HepG2 (cell line): ENCODE measurements around the gene PTPRM. TPM values are rescaled to one million over a fixed set of nuclear protein-coding genes. Genes with fewer than 3 reads are reported as not detected.

Experiments
- CREB1 ChIP-seq, 2 experiments: fragments of 450-650 bp in 1 of 2; IDR thresholded peaks; 2 replicates each; pipeline ENCODE4 v1.6.1; 2016 to 2017; ENCODE audit warnings: control low read depth in 1 of 2, mild to moderate bottlenecking in 1 of 2, missing compliant biosample characterization in 1 of 2, missing genetic modification characterization in 1 of 2
- RBFOX2 ChIP-seq: fragments of 200-400 bp; formaldehyde crosslinking; IDR thresholded peaks from 2 replicates; pipeline ENCODE4 v1.6.1; 2017; ENCODE audit warnings: low read depth, mild to moderate bottlenecking, low read length
- SMAD1 ChIP-seq: sonication (generic); formaldehyde crosslinking; IDR thresholded peaks from 2 replicates; pipeline ENCODE4 v1.4.0; 2020; ENCODE audit warnings: missing genetic modification reagents, low read depth, mild to moderate bottlenecking, borderline replicate concordance
- SNRNP70 ChIP-seq: fragments of 200-400 bp; formaldehyde crosslinking; IDR thresholded peaks from 2 replicates; pipeline ENCODE4 v1.6.1; 2017; ENCODE audit warnings: mild to moderate bottlenecking, low read depth, low read length, moderate library complexity
- SOX6 ChIP-seq, 2 experiments: fragments of 450-650 bp in 1 of 2; sonication (generic) in 1 of 2; formaldehyde crosslinking in 1 of 2; IDR thresholded peaks; 2 replicates each; pipeline versions ENCODE4 v1.4.0 to v1.6.1; 2017 to 2020; ENCODE audit warnings: antibody characterized with exemption in 1 of 2, mild to moderate bottlenecking in 1 of 2, missing genetic modification reagents in 1 of 2
- SPEN ChIP-seq: sonication (generic); formaldehyde crosslinking; IDR thresholded peaks from 2 replicates; pipeline ENCODE4 v1.5.1; 2020; ENCODE audit warnings: low read depth, mild to moderate bottlenecking, missing genetic modification reagents
- SRY ChIP-seq: sonication (generic); formaldehyde crosslinking; IDR thresholded peaks from 2 replicates; pipeline ENCODE4 v1.8.0; 2022; ENCODE audit warnings: mild to moderate bottlenecking, missing genetic modification reagents
- ZFP41 ChIP-seq: sonication (generic); formaldehyde crosslinking; IDR thresholded peaks from 2 replicates; pipeline ENCODE4 v1.4.0; 2020; ENCODE audit warnings: mild to moderate bottlenecking, missing genetic modification reagents, borderline replicate concordance
- ZKSCAN8 ChIP-seq: IDR thresholded peaks from 2 replicates; pipeline ENCODE4 v1.6.1; 2016; ENCODE audit warnings: borderline replicate concordance, missing genetic modification reagents, missing compliant biosample characterization
- ZNF451 ChIP-seq: sonication (generic); formaldehyde crosslinking; IDR thresholded peaks from 2 replicates; pipeline ENCODE4 v1.5.0; 2020; ENCODE audit warnings: mild to moderate bottlenecking, missing genetic modification reagents
- ZNF644 ChIP-seq: IDR thresholded peaks from 2 replicates; pipeline ENCODE4 v1.6.1; 2016; ENCODE audit warnings: low read depth
- polyA plus RNA-seq, 8 experiments: library from polyadenylated mRNA; depleted of rRNA in 3 of 8; stranded (reverse) in 7 of 8; unstranded in 1 of 8; fragments of >200 nt; fragmentation: Illumina TruSeq in 4 of 8; extraction: Trizol in 4 of 8; gene quantifications; 2 replicates each; pipeline versions ENCODE4 v1.2.1 to v1.2.3, GENCODE V29; 2011 to 2016; ENCODE audit warnings: low read depth in 4 of 8, missing spikeins in 1 of 8, mixed read lengths in 1 of 8; ENCODE audit not compliant: insufficient read depth in 1 of 8
- total RNA-seq, 5 experiments: library from RNA; depleted of rRNA; stranded (reverse); fragments of >200 nt; fragmentation: Illumina TruSeq; extraction: Trizol; gene quantifications; 2 replicates each; pipeline ENCODE4 v1.2.3, GENCODE V29; 2016; ENCODE audit warnings: low read depth in 1 of 5
- TF ChIP-seq, protein P1 (sequence below): sonication (generic); formaldehyde crosslinking; IDR thresholded peaks from 2 replicates; pipeline ENCODE4 v1.8.0; 2022; ENCODE audit warnings: missing genetic modification reagents, low read depth, mild to moderate bottlenecking, borderline replicate concordance
- TF ChIP-seq, protein P2 (sequence below): sonication (generic); formaldehyde crosslinking; IDR thresholded peaks from 2 replicates; pipeline ENCODE4 v1.4.0; 2020; ENCODE audit warnings: missing genetic modification reagents
- TF ChIP-seq, protein P3 (sequence below): sonication (generic); formaldehyde crosslinking; IDR thresholded peaks from 2 replicates; pipeline ENCODE4 v1.5.0; 2020; ENCODE audit warnings: missing genetic modification reagents
- TF ChIP-seq, protein P4 (sequence below): sonication (generic); formaldehyde crosslinking; conservative IDR thresholded peaks from 2 replicates; pipeline ENCODE4 v1.5.0; 2020; ENCODE audit warnings: missing genetic modification reagents
- TF ChIP-seq, protein P5 (sequence below): sonication (generic); formaldehyde crosslinking; IDR thresholded peaks from 2 replicates; pipeline ENCODE4 v1.4.0; 2020; ENCODE audit warnings: mild to moderate bottlenecking, missing genetic modification reagents
- TF ChIP-seq, protein P6 (sequence below): sonication (generic); formaldehyde crosslinking; IDR thresholded peaks from 2 replicates; pipeline ENCODE4 v1.4.0; 2020; ENCODE audit warnings: missing genetic modification reagents

PTPRM gene
- total and polyA plus RNA-seq, 2 of the 13 experiments (the other 11 are each of a cell fraction or from before 2014, with no cell fraction given): 12.6 to 108 TPM

DNA sequence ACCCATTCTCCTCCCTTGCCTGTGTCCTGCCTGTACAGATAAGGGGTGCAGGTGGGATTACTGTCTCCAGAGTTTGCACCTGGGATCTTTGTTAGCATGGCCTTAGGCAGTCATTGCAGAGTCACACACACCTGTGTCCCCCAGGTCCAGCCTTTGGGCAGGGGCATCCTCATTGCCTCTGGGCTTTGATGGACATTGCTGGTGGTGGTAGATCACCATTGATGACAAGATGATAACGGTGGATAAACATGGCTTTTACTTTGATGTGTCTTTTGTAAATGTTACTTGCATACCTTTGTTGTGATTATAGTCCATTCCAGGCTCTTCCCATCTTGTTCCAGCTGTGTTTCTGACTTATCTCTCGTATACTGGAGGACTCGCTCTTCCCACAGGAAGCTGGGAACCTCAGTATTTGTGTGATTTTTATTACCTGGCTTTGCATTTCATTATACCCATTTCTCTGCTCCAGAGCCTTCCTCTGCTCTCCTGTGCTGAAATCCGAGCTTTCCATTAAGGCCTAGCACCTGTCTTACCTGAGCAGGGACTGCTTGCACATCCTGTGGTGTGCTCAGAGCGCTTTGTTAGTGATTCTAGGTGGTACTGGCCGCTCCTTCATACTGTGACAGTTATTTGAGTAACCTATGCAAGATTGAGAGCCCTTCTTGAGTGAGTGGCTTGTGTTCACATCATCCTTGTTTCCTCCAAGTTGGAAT is 79.2 kb downstream of the PTPRM start (continued):
- TF ChIP-seq, protein P1, sequence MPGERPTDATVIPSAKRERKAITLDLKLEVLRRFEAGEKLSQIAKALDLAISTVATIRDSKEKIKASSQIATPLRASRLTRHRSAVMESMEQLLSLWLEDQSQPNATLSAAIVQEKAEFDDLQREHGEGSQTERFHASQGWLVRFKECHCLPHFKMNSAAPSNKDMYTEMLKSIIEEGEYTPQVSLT (CRISPR knock-in tag): no peak
- TF ChIP-seq SPEN (CRISPR knock-in tag): no peak
- TF ChIP-seq ZKSCAN8 (CRISPR knock-in tag): peak; percentile 38; the same call in 1 of the 2 replicates
- no peak for TF ChIP-seq ZNF451 (CRISPR knock-in tag)
- TF ChIP-seq SMAD1 (CRISPR knock-in tag): no peak
- TF ChIP-seq ZNF644: no peak; the same call in 1 of the 2 replicates
- TF ChIP-seq, protein P2, sequence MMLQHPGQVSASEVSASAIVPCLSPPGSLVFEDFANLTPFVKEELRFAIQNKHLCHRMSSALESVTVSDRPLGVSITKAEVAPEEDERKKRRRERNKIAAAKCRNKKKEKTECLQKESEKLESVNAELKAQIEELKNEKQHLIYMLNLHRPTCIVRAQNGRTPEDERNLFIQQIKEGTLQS: peak; percentile 87
- no peak for TF ChIP-seq SOX6 (IDR thresholded peaks at IDR 0.05)
- TF ChIP-seq SOX6 (CRISPR knock-in tag; IDR thresholded peaks at IDR 0.05): peak; percentile 76
- TF ChIP-seq, protein P3, sequence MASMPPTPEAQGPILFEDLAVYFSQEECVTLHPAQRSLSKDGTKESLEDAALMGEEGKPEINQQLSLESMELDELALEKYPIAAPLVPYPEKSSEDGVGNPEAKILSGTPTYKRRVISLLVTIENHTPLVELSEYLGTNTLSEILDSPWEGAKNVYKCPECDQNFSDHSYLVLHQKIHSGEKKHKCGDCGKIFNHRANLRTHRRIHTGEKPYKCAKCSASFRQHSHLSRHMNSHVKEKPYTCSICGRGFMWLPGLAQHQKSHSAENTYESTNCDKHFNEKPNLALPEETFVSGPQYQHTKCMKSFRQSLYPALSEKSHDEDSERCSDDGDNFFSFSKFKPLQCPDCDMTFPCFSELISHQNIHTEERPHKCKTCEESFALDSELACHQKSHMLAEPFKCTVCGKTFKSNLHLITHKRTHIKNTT (CRISPR knock-in tag): no peak
- TF ChIP-seq, protein P4, sequence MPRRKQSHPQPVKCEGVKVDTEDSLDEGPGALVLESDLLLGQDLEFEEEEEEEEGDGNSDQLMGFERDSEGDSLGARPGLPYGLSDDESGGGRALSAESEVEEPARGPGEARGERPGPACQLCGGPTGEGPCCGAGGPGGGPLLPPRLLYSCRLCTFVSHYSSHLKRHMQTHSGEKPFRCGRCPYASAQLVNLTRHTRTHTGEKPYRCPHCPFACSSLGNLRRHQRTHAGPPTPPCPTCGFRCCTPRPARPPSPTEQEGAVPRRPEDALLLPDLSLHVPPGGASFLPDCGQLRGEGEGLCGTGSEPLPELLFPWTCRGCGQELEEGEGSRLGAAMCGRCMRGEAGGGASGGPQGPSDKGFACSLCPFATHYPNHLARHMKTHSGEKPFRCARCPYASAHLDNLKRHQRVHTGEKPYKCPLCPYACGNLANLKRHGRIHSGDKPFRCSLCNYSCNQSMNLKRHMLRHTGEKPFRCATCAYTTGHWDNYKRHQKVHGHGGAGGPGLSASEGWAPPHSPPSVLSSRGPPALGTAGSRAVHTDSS: no peak
- no peak for TF ChIP-seq SNRNP70
- TF ChIP-seq RBFOX2: no peak
- no peak for TF ChIP-seq CREB1 (IDR thresholded peaks at IDR 0.05)
- no peak for TF ChIP-seq CREB1 (CRISPR knock-in tag; IDR thresholded peaks at IDR 0.05)
- TF ChIP-seq SRY: no peak
- TF ChIP-seq, protein P5, sequence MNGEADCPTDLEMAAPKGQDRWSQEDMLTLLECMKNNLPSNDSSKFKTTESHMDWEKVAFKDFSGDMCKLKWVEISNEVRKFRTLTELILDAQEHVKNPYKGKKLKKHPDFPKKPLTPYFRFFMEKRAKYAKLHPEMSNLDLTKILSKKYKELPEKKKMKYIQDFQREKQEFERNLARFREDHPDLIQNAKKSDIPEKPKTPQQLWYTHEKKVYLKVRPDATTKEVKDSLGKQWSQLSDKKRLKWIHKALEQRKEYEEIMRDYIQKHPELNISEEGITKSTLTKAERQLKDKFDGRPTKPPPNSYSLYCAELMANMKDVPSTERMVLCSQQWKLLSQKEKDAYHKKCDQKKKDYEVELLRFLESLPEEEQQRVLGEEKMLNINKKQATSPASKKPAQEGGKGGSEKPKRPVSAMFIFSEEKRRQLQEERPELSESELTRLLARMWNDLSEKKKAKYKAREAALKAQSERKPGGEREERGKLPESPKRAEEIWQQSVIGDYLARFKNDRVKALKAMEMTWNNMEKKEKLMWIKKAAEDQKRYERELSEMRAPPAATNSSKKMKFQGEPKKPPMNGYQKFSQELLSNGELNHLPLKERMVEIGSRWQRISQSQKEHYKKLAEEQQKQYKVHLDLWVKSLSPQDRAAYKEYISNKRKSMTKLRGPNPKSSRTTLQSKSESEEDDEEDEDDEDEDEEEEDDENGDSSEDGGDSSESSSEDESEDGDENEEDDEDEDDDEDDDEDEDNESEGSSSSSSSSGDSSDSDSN (CRISPR knock-in tag): no peak
- TF ChIP-seq ZFP41 (CRISPR knock-in tag): no peak
- TF ChIP-seq, protein P6, sequence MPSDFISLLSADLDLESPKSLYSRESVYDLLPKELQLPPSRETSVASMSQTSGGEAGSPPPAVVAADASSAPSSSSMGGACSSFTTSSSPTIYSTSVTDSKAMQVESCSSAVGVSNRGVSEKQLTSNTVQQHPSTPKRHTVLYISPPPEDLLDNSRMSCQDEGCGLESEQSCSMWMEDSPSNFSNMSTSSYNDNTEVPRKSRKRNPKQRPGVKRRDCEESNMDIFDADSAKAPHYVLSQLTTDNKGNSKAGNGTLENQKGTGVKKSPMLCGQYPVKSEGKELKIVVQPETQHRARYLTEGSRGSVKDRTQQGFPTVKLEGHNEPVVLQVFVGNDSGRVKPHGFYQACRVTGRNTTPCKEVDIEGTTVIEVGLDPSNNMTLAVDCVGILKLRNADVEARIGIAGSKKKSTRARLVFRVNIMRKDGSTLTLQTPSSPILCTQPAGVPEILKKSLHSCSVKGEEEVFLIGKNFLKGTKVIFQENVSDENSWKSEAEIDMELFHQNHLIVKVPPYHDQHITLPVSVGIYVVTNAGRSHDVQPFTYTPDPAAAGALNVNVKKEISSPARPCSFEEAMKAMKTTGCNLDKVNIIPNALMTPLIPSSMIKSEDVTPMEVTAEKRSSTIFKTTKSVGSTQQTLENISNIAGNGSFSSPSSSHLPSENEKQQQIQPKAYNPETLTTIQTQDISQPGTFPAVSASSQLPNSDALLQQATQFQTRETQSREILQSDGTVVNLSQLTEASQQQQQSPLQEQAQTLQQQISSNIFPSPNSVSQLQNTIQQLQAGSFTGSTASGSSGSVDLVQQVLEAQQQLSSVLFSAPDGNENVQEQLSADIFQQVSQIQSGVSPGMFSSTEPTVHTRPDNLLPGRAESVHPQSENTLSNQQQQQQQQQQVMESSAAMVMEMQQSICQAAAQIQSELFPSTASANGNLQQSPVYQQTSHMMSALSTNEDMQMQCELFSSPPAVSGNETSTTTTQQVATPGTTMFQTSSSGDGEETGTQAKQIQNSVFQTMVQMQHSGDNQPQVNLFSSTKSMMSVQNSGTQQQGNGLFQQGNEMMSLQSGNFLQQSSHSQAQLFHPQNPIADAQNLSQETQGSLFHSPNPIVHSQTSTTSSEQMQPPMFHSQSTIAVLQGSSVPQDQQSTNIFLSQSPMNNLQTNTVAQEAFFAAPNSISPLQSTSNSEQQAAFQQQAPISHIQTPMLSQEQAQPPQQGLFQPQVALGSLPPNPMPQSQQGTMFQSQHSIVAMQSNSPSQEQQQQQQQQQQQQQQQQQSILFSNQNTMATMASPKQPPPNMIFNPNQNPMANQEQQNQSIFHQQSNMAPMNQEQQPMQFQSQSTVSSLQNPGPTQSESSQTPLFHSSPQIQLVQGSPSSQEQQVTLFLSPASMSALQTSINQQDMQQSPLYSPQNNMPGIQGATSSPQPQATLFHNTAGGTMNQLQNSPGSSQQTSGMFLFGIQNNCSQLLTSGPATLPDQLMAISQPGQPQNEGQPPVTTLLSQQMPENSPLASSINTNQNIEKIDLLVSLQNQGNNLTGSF: no peak
